HL-60/S4 treated with retinoic acid at 250 ng/mL for 4 days and 3 days (cell line): ENCODE results near the gene TIGAR.

Source experiments
- in situ Hi-C: fragments of 300-500 bp; cut with MboI; formaldehyde crosslinking; loops from 2 replicates; pipeline ENCODE4 v1.7.0; 2022; ENCODE audit warnings: low sequenced_read_pairs

TIGAR gene

GRCh38 chr12:4282103-4282891, 38.7 kb upstream of the TIGAR start:
- in situ Hi-C loops = loop anchor here (10.0 kb wide), 1 partner anchor 397 kb away; no protein-coding TSS in a partner anchor

- in situ Hi-C loops = loop anchor here (10.0 kb wide), 1 partner anchor 398 kb away; no protein-coding TSS in a partner anchor
Observed at GRCh38 chr12:4282892-4283511, 38.0 kb upstream of the TIGAR start.

- in situ Hi-C loops = loop anchor here (10.0 kb wide), 1 partner anchor 399 kb away; no protein-coding TSS in a partner anchor
Observed at GRCh38 chr12:4283512-4284255, 37.3 kb upstream of the TIGAR start.

- in situ Hi-C loops = loop anchor here (10.0 kb wide), 1 partner anchor 400 kb away; no protein-coding TSS in a partner anchor
Observed at GRCh38 chr12:4284306-4284705, 36.7 kb upstream of the TIGAR start.

GRCh38 chr12:4285070-4285469, 35.9 kb upstream of the TIGAR start:
- in situ Hi-C loops = loop anchor here (10.0 kb wide), 1 partner anchor 400 kb away; no protein-coding TSS in a partner anchor

- in situ Hi-C loops = loop anchor here (10.0 kb wide), 1 partner anchor 401 kb away; no protein-coding TSS in a partner anchor
Observed at GRCh38 chr12:4286228-4286627, 34.8 kb upstream of the TIGAR start.

- in situ Hi-C loops = loop anchor here (10.0 kb wide), 1 partner anchor 402 kb away; no protein-coding TSS in a partner anchor
Observed at GRCh38 chr12:4286771-4287317, 34.2 kb upstream of the TIGAR start.

GRCh38 chr12:4287325-4288211, 33.4 kb upstream of the TIGAR start:
- in situ Hi-C loops = loop anchor here (10.0 kb wide), 1 partner anchor 403 kb away; no protein-coding TSS in a partner anchor

GRCh38 chr12:4288296-4289131, 32.5 kb upstream of the TIGAR start:
- in situ Hi-C loops = loop anchor here (10.0 kb wide), 1 partner anchor 404 kb away; no protein-coding TSS in a partner anchor

GRCh38 chr12:4289231-4289878, 31.7 kb upstream of the TIGAR start:
- in situ Hi-C loops = loop anchor here (10.0 kb wide), 1 partner anchor 405 kb away; no protein-coding TSS in a partner anchor

GRCh38 chr12:4289998-4290790, 30.8 kb upstream of the TIGAR start:
- in situ Hi-C loops = loop anchor here (10.0 kb wide), 1 partner anchor 405 kb away; no protein-coding TSS in a partner anchor

GRCh38 chr12:4292341-4293073, 28.5 kb upstream of the TIGAR start:
- in situ Hi-C loops = no loop called here

- in situ Hi-C loops = no loop called here
Observed at GRCh38 chr12:4293299-4293965, 27.6 kb upstream of the TIGAR start.

- in situ Hi-C loops = no loop called here
Observed at GRCh38 chr12:4293966-4294505, 27.0 kb upstream of the TIGAR start.

GRCh38 chr12:4296751-4297150, 24.3 kb upstream of the TIGAR start:
- in situ Hi-C loops = no loop called here

GRCh38 chr12:4297617-4298016, 23.4 kb upstream of the TIGAR start:
- in situ Hi-C loops = no loop called here
